Thyroid gland (tissue), 4 donors: ENCODE measurements around the gene HELT. TPM values are rescaled to one million over a fixed set of nuclear protein-coding genes. Genes with fewer than 3 reads are reported as not detected.

Experiments
- DNase-seq, 2 donors: peaks; one replicate each; pipeline ENCODE4 v3.0.0-alpha.2; 2019
- H3K27ac ChIP-seq, 3 donors: fragments of 200-600 bp; sonication (generic); 1 replicate in 2 of 3; 2 replicates in 1 of 3; pipeline ENCODE4 v1.5.1; 2016 to 2019; ENCODE audit warnings: mild to moderate bottlenecking in 1 of 3, moderate library complexity in 1 of 3
- H3K27me3 ChIP-seq: fragments of 200-600 bp; sonication (generic); one replicate; pipeline ENCODE4 v1.5.1; 2019
- H3K36me3 ChIP-seq, 2 donors: fragments of 200-600 bp; sonication (generic); one replicate each; pipeline ENCODE4 v1.5.1; 2016 to 2019
- H3K4me1 ChIP-seq, 2 donors: fragments of 200-600 bp; sonication (generic); one replicate each; pipeline ENCODE4 v1.5.1; 2017 to 2019
- H3K4me3 ChIP-seq, 3 donors: fragments of 200-600 bp; sonication (generic); replicated peaks in 1 of 3; 1 replicate in 2 of 3; 2 replicates in 1 of 3; pipeline ENCODE4 v1.5.1; 2016; ENCODE audit warnings: mild to moderate bottlenecking in 1 of 3
- H3K9me3 ChIP-seq: fragments of 200-600 bp; sonication (generic); one replicate; pipeline ENCODE4 v1.5.1; 2017
- CTCF ChIP-seq, 6 experiments: fragments of 200-600 bp in 3 of 6; fragments of 450-650 bp in 3 of 6; sonication (generic) in 3 of 6; IDR thresholded peaks; one replicate each; pipeline ENCODE4 v1.5.1; 2016 to 2019; ENCODE audit warnings: antibody characterized with exemption in 6 of 6, mild to moderate bottlenecking in 2 of 6, inconsistent platforms in 1 of 6, moderate library complexity in 1 of 6
- POLR2A ChIP-seq, 2 donors: fragments of 450-650 bp; IDR thresholded peaks; one replicate each; pipeline ENCODE4 v1.6.1; 2017; ENCODE audit warnings: antibody characterized with exemption in 2 of 2, mild to moderate bottlenecking in 2 of 2, moderate library complexity in 1 of 2
- WGBS, 2 donors: methylation state at CpG; one replicate each; pipeline ENCODE4 v1.1.5; 2017; 5-methylcytosine and 5-hydroxymethylcytosine counted together
- intact Hi-C: fragments of 100-400 bp; cut with DNase I; formaldehyde crosslinking; loops from one replicate; pipeline ENCODE4 v1.15.1; 2023
- total RNA-seq, 4 donors: library from RNA; depleted of rRNA; stranded (reverse); fragments of >200 nt; gene quantifications; one replicate each; pipeline ENCODE4 v1.2.3, GENCODE V29; 2016

Gene HELT
- total RNA-seq, 4 donors from 2014 or later, result not detected

- peaks cover 13 to 55% of the 10 kb centered on the region in 2 donors for H3K4me1 ChIP-seq
- DNase-seq, result no peak
- H3K36me3 ChIP-seq, result no peaks in the 10 kb centered on the region
- intact Hi-C loops, result no loop called here
- H3K27me3 ChIP-seq, result peaks cover 20% of the 10 kb centered on the region
- H3K27ac ChIP-seq, result no peak overlapping the region
- H3K4me3 ChIP-seq, result no peak overlapping the region
- TF ChIP-seq POLR2A (IDR thresholded peaks at IDR 0.05) (no peak), CTCF (IDR thresholded peaks at IDR 0.05) (no peak)
- 1% methylated on average over 30 of the region's 57 CpGs; no CpG with 5 or more reads in 1 of the 2 donors for WGBS, 2 donors
- H3K9me3 ChIP-seq, result no peaks in the 10 kb centered on the region
Observed at GRCh38 chr4:185019456-185020292, 1.4 kb downstream of the HELT start.

- DNase-seq, result peak in 1 of 2 donors; percentile 12
- H3K4me3 ChIP-seq, result no peak overlapping the region
- no peaks in the 10 kb centered on the region for H3K9me3 ChIP-seq
- peaks cover 20% of the 10 kb centered on the region for H3K27me3 ChIP-seq
- no peaks in the 10 kb centered on the region for H3K36me3 ChIP-seq
- 4 to 7% methylated on average over 14 to 19 of the region's 48 CpGs for WGBS, 2 donors
- no peak for TF ChIP-seq CTCF (IDR thresholded peaks at IDR 0.05)
- no peak for TF ChIP-seq POLR2A (IDR thresholded peaks at IDR 0.05)
- no peak overlapping the region for H3K27ac ChIP-seq
- peaks cover 13 to 55% of the 10 kb centered on the region in 2 donors for H3K4me1 ChIP-seq
- intact Hi-C loops, result no loop called here
Observed at GRCh38 chr4:185020293-185020808, 2.1 kb downstream of the HELT start.

GRCh38 chr4:185020863-185021761 lies 2.8 kb downstream of the HELT start:
- intact Hi-C loops, result no loop called here
- TF ChIP-seq CTCF (IDR thresholded peaks at IDR 0.05) (no peak), POLR2A (IDR thresholded peaks at IDR 0.05) (no peak)
- H3K4me1 ChIP-seq, result peaks cover 13 to 54% of the 10 kb centered on the region in 2 donors
- no peak for DNase-seq
- no peak overlapping the region for H3K27ac ChIP-seq
- WGBS, 2 donors, result 2 to 4% methylated on average over 36 to 51 of the region's 55 CpGs
- H3K4me3 ChIP-seq, result no peak overlapping the region
- no peaks in the 10 kb centered on the region for H3K9me3 ChIP-seq
- H3K27me3 ChIP-seq, result peaks cover 14% of the 10 kb centered on the region
- no peaks in the 10 kb centered on the region for H3K36me3 ChIP-seq

- no peaks in the 10 kb centered on the region for H3K9me3 ChIP-seq
- peaks cover 10% of the 10 kb centered on the region for H3K27me3 ChIP-seq
Observed at GRCh38 chr4:185023471-185023870, 5.2 kb downstream of the HELT start.

More at GRCh38 chr4:185023471-185023870, 5.2 kb downstream of the HELT start:
- intact Hi-C loops, result no loop called here
- Histone ChIP-seq H3K4me3 (no peak overlapping the region), H3K36me3 (no peaks in the 10 kb centered on the region), H3K4me1 (peaks cover 10 to 30% of the 10 kb centered on the region in 2 donors), H3K27ac (no peak overlapping the region)
- 65 to 69% methylated on average over 9 of the region's 9 CpGs for WGBS, 2 donors
- TF ChIP-seq CTCF (IDR thresholded peaks at IDR 0.05), result no peak
- no peak for TF ChIP-seq POLR2A (IDR thresholded peaks at IDR 0.05)
- no peak for DNase-seq
